H4 (cell line): ENCODE data around the gene RIIAD1. TPM values are rescaled to one million over a fixed set of nuclear protein-coding genes. Genes with fewer than 3 reads are reported as not detected.
"Not testable (repeated sequence)": the region's sequence is repeated elsewhere in the genome, so short reads cannot be mapped to it uniquely, and the experiment has no call there.

ENCODE experiments used
- DNase-seq: peaks from one replicate; pipeline ENCODE4 v3.0.0-alpha.2; 2015; ENCODE audit warnings: low spot score
- total RNA-seq: library from RNA; depleted of rRNA; stranded (reverse); fragments of >200 nt; shearing (Covaris generic); gene quantifications from 2 replicates; pipeline ENCODE4 v1.2.3, GENCODE V29; 2014

The RIIAD1 gene
- total RNA-seq, 1 experiment from 2014 or later, result not detected

DNA sequence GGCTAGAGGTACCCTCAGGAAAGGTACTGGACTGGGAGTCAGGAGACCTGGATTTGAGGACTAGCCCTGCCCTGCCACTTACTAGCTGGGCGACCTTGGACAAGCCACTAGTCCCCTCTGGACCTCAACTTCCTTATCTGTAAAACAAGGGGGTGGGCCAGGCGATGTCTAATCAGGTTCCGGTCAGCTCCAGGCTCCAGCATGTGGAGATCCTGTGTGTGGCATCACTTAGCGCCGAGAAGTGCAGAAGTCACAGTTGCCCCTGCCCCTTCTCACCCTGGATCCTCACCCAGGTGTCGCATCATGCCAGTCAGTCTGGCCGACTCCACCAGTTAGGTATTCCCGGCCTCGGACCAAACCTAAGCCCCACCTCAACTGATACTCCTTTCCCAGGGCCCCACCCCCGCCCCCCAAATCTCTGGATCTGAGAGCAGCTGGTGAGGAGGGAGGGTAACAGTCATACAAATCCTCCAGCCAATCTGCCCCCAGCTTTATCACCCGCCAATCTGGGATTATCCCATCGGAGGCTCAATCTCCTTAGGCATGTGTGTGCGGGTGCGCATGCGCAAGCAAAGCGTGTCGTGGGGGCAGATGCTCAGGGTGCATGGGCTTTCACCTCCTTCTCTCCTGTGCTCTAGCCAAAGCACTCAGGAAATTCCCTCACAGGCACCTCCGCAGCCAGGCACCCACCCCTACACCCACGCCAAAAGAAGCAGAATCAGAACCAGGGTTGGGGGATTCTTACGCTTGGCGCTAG lies 10.1 kb upstream of the RIIAD1 start:
- no peak for DNase-seq

DNA sequence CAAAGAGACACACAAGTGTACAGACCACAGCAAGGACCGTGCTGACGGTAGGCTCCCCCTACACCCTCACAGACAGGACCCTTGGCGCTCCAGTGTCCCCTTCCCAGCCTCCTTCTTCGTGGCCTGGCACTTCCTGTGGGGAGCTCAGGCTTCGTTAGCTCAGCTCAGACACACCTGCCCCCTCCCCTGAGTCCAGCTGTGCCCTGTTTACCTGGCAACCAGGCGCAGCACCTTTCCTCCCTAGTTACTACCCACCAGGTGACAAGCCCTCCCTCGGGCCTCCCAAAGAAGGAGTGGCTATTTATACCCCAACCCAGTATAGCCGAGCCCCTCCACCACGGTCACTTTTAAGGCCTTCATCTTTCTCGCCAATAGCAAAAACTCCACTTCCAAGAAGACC lies 9.4 kb upstream of the RIIAD1 start:
- no peak for DNase-seq

DNA sequence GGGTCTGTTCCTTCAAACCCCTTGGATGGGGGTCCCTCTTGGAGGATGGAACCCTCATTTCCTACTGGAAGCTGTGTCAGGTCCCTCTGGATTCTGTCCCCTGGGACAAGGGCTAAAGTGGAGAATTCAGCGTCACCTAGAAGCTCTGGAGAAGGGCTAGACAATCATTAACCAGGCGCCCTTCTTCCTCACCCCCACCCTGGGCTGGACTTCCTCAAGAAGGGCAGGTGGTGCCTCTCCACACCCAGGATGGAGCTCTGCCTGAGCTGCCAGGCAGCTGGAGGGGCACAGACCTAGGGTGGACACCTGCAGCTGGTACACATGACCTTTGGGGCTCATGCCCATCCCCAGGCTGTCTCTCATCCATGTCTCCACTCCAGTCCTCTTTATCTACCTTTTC lies 8.3 kb upstream of the RIIAD1 start:
- DNase-seq, result no peak

DNA sequence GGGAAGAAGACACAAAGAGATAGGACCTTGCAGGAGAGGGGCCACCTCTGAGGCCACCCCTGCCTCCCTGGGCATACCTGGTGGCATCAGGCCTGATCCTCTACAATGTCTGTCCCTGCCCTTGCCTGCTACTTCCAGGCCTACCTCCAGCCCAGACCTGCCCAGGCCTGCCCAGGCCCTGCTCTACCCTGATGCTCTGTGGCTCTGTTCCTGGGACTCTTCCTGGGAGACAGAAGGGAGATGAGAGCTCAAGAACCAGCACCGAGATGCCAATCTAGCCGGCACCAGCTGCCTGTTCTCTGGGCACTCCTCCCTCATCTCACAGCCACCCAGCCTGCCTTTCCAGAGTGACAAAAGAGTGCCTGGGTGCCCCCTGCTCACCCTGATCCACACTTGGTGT lies 7.4 kb upstream of the RIIAD1 start:
- no peak for DNase-seq

DNA sequence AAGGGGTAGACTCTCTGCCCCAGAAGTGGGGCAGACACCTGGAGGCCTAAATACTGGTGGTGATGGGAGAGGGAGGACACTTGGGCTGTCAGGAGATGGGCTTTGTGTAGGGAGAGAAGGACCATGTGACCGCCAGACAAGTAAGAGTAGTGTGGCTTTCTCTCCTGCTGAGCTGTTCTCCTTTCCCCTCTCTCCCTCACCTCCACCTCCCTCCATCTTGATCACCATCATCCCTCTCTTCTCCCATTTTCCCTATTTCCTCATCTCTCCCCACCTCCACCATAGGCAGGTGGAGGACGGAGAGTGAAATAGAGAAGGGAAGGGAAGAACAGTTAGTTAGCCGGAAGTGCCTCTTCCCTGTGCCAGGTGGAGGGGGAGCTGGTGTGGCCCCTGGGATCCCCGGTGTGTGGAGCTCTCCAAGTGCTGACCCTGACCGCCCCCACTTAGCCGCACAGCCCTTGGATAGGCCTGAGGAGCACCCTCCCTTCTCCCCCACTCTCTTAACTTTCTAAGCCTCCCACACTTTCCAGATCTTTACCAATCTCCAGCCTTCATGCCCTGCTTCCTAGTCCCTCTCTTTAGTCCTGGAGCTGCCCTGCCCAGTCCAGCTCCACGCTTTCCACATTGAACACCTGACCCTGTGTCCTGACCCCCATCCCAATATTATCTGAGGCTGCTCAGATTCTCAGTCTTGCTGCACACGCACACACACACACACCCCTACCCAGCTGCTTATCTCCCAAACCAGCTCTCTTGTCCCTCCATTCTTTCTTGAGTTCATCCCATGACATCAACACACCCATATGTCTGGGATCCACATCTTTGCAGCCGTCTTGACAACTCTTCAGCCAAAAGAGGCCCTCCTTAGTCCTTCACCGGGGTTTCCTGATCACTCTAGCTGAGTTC lies 6.2 kb upstream of the RIIAD1 start:
- no peak for DNase-seq

DNA sequence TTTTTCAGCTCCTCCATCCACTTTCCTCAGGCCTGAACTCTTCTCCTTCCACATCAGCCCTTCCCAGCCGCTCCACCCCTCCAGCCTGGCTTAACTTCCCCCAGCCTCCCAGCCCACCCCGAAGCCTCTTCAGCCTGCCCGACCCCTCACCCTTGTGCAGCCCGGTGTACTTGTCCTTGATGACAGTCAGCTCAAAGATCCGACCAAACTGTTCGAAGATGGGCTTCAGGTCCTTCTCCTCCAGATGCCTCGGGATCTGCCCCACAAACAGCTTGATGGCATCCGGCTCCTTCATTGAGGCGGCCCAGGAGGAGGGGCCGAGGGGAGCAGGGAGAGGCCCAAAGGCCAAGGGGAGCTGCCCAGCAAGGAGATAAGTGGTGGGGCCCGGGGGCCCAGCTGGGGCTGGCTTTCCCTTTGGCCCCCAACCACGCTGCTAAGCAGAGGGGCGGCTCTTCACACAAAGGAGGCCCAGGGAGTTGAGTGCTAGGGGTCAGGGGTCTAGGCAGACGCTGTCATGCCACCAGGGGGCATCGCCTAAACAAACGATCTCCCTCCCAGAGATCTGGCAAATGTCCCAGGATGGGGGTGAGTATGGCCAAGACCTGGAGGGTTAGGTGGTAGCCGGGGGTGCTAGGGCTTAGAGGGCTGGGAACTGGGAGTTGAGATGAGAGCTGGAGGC lies 5.5 kb upstream of the RIIAD1 start:
- no peak for DNase-seq

DNA sequence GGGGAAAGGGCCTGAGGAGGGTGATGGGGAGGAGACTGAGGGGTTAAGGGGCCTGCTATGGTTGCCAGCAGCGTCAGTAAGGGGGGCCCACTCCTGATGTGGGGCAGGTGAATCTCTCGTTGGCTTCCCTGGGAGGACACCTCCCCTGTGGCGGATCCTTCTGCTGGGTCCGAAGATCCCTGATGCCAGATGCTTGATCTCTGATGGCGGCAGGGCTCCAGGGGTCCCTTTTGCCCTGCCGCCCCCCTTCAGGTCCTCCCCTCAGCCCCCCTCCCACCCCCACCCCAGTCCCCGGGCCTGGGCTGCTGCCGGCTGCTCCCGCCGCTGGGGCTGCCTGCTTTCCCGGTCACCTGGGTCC lies 4.9 kb upstream of the RIIAD1 start:
- DNase-seq, result no peak

DNA sequence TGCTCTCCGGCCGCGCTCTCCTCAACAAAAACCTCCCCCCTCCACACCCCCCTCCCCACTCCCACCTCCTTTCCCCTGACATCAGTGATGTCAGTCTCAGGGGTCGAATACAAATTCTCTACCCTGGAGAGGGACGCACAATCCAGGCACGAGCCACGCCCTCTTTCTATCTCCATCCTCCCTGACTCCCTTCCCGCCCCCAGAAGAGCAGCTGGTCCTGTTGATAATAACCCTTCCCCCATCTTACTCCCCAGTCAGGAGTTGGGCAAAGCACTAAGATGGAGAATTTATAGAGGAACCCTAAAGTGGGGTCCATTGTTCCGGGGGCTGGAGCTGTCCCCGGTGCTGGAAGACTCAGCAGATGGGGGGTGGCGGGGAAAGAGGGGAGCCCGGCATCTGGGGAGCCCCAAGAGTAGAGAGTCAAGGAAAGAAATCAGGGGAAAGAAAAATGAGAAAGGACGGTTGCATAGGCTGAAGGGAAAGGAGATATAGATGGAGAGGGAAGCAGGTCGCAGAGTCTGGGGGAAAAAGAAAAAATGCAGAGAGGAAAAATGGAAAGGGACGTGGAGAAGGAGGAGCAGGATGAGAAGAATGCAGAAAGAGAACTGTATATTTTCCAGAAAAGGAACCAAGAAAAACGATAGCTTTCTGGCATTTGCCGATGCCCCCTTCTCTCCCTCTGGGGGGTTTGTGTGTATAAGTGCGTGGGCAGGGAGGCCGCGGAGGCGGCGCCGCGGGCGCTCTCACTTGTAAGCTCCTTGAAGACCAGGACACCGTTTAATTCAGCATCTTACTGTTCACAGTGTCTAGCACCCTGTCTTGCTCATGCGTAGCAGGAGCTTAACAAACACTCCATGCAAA lies 4.3 kb upstream of the RIIAD1 start, which contains the start of gene CELF3:
TSS of gene CELF3 (minus strand) at position 33 of the 861 bp plus-strand sequence. CDS start 783 bp downstream, outside the sequence.
- no peak for DNase-seq

DNA sequence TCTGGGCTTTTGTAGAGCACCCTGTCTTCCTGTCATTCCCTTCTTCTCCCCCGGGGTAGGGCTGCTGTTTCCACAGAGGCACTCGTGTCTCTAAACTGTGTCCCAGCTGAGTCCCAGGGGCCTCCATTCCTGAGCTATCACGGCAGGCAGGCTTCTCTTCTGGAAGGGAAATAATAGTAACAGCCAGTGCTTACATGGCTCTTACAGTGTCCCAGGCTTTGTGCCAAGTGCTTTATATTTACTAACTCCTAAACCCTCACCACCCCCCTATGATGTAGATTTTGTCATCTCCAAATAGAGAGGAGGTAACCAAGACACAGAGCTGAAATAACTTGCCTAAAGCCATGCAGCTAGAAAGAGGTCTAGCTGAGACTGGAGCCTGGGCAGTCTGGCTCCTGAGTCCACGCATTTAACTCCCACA lies 3.3 kb upstream of the RIIAD1 start:
- DNase-seq, result no peak

DNA sequence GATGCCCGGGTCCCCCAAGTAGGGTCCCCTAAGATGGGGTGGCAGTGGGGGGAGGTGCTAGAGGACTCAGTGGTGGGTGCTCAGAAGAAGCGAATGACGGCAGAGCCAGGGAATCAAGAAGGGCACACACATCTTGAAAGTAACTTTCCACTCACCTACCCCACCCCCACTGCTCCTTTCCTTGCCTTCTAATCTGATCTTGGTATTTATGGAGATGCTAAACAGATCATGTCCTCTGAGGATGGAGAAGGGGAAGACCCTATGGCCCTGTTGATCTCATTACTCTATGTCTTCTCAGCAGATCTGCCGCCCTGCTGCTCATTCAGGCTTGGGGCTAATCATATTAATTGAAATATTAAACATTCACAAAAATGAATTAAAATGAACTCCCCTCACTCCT lies 2.7 kb upstream of the RIIAD1 start:
- no peak for DNase-seq

DNA sequence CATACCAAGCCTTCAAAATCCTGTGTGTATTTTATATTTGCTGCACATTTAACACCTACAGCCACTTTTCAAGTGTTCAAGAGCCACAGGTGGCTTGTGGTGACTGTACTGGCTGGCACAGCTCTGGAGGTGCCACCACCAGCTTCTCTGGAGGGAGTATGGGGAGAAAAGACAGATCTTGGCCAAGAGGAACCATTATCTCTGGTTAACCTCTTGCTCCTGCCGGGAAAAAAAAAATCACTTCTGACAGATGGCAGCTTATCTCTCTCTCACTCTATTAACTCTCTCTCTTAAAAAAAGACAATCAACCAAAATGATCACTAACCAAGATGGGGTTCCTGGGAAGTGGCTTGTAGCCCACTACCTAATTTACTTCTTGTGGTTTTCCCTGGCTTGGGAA lies 1.2 kb upstream of the RIIAD1 start:
- DNase-seq, result no peak

DNA sequence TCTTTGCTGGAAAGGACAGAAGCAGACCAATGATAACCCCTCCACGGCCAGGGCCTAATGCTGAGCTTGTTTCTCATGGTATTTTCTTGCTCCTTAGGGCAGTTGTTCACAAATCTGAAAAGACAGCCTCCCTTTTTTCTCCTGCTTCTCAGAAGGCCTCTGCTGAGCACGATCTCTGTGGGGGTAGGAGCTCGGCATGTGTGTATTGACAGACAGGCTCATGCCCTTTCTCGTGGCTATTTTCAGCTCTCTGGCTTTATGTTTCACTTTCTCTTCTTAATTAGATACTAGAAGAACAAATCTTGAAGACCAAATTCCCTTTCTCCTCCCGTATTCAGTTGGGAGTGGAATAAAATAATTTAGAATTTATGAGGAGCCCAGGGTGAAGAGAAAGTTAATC lies 768 bp upstream of the RIIAD1 start:
- DNase-seq, result no peak

DNA sequence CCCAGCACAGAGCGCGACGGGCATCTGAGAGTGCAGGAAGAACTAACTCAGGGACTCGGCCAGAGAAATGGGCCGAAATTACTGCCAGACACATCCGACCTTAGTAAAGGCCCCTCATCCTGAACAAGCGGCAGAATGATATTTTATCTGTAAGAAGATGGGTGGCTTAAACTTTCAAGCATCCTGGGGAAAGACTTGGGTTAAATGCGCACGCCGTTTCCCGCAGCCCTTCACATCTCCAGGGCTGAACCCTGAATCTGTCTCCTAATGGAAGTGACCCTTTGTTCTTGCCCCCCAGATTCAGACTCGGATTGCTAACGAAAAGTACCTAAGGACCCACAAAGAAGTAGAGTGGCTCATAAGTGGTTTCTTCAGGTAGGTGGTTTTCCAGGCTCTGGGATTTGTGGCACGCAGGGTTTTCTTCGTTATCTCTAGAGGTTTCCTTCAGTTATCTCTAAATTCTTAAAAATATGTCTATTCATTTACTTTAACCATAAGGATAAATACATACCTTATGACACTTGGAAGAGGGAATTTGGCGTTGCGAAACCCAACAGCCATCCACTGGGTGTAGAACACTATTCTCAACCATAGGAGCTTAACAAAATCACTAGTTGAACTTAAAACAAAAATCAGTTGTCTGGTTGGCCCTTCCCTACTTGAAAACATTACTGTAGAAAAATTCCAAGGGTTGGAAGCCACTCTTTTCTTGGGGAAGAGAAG lies 627 bp downstream of the RIIAD1 start:
- DNase-seq, result no peak

DNA sequence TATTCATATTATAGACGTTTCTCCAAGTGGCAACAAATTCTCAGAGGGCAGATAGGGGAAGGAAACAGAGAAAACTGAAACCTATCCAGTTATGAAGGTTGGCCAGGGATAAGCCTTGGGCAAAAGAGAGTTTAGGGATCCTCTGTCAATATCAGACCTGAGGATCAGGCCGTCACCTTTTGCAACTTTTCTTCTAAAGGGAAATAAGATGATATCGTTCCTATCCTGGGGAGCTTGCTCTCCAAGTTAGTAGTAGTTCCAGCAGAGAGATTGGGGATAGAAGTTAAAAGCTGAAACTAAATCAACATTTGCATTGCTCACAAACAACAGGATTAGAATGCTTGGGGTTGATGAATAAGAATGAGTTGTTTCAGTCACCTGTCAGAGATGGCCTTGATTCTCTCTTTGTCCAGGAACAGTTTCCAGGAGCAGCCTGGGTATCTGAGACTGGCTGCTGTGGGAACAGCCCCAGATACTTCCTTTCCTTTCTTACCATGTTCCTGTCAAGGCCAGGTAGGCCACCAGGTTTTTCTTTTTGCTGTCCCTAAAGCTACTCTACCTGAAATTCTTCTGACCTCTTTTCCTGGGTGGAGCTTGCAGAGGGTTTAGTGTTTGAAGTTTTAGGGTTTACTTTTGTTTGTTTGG lies 2.5 kb downstream of the RIIAD1 start:
- DNase-seq, result no peak

DNA sequence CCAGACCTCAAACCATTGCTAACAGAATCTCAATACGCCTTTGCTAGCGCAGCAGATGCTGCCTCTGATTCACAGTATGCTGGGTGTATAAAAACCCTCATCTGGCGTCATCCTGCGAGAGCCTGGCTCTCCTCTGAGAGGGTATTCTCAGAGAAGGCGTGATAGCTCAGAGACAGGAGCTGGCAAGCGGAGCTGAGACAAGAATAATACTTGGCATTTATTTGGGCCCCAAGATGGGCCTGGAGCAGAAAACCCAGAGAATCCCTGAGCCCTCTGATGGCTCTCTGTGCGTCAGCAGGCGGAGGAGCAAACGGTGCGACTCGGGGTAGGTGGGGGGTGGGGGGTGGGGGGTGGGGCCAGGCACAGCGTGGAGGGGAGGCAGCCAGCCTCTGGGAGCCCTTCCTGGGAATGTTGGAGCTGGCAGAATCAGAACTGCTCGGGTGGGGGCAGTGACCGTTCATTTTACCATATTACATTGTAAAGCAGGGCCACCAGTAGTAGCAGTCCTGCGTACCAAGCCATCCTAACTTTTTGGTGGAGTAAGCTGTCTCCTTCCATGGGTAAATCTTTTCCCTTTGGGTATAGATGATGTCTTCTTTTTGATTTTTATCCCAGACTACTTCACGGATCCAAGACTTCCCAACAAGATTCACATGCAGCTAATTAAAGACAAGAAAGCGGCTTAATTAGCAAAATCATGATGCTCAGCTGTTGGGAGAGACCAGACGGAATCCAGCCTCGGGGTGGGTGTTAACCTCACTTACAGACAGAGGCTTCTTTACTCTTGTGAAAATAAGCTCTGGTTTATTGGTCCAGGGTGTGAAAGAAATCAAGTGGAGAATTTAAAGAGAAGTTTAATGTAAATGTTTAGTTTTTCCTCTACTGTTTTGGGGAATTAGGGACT lies 7.1 kb downstream of the RIIAD1 start:
- no peak for DNase-seq

DNA sequence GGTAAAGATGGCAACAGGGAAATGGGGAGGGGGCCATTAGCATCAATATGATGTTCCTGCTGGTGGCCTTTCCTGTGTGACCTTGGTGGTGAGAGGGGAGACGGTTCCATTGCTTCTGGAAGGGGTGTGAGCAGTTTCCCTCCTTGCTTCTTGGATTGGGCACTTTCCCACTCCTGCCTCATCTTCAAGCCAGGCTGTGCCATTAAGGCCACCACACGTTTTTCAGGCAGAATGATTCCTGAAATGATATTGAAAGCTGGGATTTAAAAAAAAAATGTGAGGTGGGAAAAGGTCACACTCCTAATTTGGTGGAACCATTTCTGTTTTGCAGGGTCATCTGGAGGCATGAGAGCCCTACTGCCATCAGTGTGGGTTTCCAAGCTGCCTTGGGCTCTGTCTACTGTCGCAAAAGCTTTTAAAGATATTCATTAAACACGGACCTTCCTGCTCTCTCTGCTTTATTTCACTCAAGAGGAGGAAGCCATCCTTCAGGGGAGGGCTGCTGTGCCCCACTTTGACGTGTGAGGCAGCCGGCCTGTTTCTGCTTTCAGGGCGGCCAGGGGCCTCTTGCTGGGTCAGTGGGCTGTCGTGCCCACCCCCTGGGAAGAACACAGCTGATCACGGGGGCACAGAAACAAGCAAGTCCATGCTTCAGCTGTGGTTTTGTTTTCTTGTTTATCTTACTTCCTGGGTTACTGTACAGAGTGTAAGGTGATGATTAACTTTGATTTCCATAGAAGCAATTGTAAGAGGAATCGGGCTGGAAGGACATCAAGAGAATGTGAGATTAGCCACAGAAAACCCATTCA lies 8.0 kb downstream of the RIIAD1 start:
- DNase-seq, result no peak

DNA sequence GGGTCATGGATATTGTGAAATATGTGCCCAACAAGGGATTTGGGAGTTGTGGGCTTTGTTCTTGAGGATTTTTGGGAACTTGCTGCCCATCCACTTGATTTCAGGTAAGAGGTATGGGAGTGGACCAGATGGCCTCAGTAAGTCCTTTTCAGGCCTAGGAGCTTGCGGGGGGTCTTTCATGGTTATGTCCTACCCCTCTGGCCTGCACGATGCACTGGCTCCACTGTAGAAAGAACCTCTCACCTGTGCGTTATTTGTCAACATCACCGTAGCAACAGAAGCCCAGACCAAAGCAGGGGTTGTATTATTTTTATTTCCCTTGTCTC lies 8.6 kb downstream of the RIIAD1 start:
- DNase-seq, result no peak

DNA sequence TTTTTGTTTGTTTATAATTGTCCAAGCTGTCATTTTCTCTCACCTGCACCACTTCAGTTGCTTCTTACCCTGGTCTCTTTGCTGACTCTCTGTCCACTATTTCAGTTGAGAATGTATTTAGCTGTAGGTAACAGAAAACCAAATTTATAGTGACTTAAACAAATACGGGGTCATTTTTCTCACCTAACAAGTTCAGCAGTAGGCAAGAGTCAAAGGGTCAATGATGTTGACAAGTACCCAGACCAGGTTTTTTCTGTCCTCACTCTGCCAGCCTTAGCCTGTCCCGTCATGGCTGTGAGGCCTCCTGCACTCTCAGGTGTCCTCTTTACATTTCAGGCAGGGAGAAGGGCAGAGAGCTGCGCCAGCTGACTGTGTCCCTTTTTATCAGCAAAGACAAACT lies 11.8 kb downstream of the RIIAD1 start:
- DNase-seq, result no peak

DNA sequence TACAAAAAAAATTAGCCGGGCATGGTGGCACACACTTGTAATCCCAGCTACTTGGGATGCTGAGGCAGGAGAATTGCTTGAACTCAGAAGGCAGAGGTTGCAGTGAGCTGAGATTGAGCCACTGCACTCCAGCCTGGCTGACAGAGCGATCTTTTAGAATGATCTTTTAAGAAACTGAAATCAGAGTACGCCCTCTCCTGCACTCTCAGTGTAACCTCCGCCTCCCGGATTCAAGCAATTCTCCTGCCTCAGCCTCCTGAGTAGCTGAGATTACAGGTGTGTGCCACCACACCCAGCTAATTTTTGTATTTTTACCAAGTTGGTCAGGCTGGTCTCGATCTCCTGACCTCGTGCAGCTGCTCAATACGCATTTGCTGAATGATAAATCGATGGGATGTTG lies 12.7 kb downstream of the RIIAD1 start:
- not testable (repeated sequence) for DNase-seq
